Hematopoietic multipotent progenitor cell treated with erythropoietin and hydrocortisone succinate and interleukin-3 and kit ligand, for 6 days (in vitro differentiated cells): ENCODE measurements around the gene FKBP5.
"Not testable (repeated sequence)": the region's sequence is repeated elsewhere in the genome, so short reads cannot be mapped to it uniquely, and the experiment has no call there.

Experiments
- DNase-seq: peaks from one replicate; pipeline ENCODE4 v3.0.0-alpha.2; 2015

Gene FKBP5

DNA sequence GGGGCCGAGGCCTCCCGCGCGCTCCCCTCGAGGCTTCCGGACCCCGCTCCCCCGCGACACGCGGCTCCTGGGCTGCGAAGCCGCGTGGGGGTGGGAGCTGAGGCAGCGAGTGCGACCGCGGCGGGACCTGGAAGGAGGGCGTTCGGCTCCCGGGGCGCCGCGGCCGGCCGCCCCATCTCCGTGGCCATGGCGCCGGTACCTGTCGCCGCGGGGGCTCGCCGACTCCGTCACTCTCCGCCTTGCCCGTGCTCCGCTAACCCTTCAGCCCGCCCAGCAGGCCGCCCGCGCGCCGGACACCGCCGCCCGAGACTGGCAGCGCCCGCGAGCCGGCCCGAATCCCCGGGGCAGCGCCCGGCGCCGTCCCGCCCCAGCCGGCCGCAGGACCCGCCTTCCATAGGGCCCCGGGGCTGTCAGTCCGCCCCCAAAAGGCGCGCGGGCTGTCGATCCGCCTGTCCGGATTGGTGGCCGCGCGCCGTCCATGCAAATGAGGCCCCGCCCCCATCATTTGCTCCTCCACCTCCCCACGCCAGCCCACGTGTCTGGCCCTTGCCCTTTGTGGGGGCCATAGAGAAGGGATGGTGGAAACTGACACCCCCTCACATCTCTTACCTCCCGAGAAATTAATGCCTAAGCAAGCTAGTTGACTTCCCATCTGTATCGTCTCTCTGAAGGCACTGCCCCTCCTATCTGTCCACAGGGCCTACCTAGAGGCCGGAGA lies at the start of gene FKBP5:
Gene FKBP5, minus strand, starts transcription at position 311 of the 718 bp plus-strand sequence. CDS start 46,091 bp downstream, outside the sequence.
- peak; percentile 99 for DNase-seq

DNA sequence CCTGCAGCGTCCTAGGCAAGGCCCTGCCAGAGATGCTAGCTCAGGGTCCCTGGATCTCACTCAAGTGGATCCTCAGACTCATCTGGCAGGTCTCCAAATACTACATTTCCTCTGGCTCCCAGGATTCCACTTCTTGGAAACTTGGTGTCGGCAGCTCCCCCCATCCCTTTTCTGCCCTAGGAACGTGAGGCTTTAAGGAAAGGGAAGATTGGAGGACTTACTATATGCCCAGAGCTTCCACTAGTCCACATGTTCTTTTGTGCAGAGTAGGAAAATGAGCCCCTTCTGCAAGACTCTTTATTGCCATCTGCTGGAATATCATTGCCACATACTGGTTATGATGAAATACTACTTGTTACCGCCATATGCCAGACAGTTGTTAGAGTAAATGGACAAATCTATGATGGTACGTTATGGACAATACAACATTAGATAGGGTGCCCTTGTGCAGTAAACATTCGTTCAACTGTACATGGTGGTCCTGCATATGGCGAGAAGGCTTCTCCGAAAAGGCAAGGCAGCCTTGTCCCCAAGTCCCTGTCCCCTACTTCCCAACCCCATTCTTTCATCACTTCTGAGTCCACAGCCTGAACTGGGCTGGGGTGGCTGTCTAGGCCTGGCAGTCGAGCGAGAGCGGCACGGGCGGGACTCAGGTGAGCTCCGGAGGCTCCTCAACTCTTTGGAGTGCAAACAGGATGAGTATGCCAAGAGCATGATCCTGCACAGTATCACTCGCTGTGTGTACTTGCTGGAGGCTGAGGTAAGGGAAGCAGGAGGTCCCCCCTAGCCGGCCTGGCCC lies 48.9 kb upstream of the FKBP5 start:
- DNase-seq = peak; percentile 94

GRCh38 chr6:35736982-35737412 lies 48.3 kb upstream of the FKBP5 start, which contains the start of gene ARMC12:
Gene ARMC12, plus strand, starts transcription at chr6:35737032. Its CDS starts 77 bp downstream, at chr6:35737109.
- no peak for DNase-seq

DNA sequence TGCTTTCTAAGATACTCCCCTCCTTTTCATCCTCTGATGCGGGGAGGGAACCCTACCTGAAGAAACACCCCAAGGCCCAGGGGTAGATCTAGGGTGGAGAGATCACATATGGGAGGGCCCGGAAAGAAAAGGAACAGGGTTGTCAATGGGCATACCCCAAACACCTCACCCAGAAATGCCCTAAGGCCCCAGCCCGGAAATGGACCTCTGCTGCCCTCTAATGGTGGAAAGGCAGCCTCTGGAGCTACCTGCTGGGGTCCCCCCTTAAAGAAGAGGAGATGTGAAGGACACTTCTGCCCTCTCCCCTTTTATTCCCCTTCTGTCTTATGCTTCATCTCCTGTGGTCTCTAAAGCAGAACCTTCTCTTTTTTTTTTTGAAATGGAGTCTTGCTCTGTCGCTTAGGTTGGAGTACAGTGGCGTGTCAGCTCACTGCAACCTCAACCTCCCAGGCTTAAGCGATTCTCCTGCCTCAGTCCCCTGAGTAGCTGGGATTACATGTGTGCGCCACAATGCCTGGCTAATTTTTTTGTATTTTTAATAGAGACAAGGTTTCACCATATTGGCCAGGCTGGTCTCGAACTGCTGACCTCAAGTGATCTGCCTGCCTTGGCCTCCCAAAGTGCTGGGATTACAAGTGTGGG lies 47.7 kb upstream of the FKBP5 start:
- peak; percentile 88 for DNase-seq

DNA sequence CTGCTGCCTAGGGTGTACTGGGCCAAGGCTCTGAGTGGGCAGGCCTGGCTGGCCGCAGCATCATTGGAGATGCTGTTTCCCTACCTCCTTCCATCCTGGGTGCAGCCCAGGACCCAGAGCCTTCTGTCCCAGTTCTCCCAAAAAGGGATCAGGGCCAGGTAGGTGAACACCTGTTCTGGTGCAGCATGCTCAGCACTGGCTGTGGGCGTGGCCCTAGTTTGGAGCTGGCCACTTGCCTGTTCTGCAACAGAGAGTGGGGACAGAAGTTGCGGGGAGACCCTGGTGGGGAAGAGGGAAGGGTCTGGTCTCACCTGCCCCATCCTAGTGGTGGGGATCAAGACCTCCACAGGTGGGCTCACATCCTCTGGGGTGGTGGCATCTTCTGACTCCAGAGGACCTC lies 46.7 kb upstream of the FKBP5 start:
- no peak for DNase-seq

GRCh38 chr6:35734319-35734718 lies 45.6 kb upstream of the FKBP5 start:
- not testable (repeated sequence) for DNase-seq

- no peak for DNase-seq
These were observed 44.9 kb upstream of the FKBP5 start for GRCh38 chr6:35733633-35734032.

DNA sequence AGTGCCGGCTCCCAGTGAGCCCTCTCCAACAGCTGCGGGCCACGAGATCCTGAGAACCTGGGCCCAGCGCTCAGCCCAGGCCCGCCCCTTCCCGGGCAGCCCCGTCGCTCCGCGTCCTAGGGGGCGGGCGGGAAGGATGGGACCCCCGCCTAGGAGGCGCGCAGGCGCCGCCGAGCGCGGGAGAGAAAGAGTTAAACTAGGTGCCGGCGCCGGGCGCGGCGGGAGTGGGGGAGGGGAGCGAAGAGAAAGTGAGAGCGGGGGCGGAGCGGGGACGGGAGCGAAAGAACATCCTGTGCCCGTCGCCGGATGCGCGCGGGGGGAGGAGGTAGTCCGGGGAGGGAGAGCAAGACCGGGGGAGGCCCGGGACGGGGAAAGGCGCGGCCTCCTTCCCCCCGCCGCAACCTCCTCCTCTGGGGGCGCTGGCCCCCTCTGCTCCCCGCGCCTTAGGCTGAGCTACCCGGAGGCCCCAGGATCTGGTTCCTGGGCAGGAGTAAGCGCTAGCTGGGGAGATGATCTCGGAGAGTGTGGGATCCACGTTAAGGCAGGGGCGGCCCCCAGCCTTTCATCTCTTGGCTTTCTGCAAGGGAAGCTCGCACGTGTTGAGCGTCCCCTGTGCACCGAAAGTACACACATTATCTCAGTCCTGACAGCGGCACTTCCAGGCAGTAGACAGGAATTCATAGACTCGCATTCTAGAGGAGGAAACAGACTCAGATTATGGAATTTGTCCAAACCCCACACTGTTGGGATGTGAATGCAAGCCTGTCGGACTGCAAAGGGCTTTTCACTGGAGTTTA lies 43.2 kb upstream of the FKBP5 start:
- peak; percentile 97 for DNase-seq

DNA sequence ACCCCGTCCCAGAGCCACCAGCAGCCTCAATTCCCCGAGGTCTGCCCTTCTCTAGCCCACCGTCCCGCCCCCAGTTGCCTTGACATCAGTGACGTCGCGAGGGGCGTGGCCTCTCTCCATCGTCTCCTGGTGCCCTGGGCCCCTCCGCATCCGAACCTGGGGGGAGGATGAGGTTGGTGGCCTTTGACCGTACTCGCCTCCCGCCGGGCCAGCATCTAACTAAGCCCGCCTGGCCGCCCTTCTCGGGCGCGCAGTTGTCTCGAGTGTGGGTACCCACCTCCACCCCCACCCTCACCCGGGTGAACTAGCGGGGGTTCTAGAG lies 42.7 kb upstream of the FKBP5 start:
- DNase-seq = peak; percentile 97

GRCh38 chr6:35730745-35731413 lies 42.2 kb upstream of the FKBP5 start:
- peak; percentile 49 for DNase-seq

DNA sequence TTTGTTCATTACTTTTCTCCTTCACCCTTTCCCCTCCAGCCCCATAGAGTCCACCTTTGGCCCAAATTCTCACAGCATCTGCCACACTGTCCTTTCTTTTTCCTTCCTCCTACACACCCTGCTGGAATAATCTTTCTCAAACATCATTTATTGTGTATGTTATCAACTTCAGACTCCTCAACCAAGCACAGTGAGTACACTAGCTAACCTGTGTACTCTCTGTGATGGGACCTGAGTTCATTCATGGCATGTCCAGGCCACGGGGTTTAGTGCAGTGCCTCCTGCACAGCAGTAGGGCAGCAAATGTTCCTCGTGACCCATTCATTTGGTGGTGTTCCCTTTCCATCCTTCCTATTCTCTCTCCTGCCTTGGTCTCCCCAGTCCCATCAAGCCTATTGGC lies 41.0 kb upstream of the FKBP5 start:
- peak; percentile 55 for DNase-seq

DNA sequence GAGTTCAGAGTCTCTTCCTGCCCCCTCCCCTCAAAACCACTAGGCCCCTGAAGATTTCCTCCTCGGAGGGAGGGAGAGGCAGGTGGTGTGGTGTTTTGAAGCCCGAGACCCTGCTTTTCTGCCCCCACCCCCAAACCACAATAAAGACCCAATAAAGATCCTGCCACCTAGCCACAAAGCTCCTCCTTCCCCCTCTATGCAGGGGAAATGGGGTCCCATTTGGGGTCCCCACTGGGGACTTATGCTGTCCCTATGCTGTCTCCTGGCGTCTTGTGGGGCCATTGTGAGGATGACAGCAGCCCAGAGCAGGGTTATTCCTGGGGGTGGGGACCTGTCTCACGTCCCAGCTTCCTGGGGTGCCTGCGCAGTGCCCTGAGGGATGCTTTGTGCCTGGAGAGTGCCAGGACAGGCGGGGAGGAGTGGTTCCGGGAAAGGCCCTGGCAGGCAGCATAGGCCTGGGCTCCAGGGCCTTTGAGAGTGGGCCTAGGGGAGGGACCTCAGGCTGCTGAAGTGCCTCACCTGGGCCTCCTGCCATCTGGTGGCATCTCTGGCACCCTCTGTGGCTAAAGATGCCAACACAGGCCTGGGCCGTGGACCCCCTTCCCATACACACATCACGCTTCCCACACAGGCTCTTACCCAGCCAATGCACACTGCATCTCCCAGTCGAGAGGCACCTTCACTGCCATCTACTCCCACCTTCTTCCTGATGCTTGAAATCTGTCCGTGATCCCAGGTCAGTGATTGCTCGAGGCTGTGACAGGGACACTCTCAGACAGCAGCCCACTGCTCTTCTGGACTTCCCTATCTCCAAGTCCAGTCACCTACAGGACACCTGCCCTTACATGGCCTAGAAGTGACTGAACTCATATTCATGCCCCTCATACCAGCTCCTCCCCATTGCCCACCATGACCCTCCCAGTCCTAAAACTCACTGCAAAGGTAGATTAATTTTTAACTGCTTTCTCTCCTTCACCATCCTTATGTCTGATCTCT lies 40.3 kb upstream of the FKBP5 start:
- peak; percentile 74 for DNase-seq

DNA sequence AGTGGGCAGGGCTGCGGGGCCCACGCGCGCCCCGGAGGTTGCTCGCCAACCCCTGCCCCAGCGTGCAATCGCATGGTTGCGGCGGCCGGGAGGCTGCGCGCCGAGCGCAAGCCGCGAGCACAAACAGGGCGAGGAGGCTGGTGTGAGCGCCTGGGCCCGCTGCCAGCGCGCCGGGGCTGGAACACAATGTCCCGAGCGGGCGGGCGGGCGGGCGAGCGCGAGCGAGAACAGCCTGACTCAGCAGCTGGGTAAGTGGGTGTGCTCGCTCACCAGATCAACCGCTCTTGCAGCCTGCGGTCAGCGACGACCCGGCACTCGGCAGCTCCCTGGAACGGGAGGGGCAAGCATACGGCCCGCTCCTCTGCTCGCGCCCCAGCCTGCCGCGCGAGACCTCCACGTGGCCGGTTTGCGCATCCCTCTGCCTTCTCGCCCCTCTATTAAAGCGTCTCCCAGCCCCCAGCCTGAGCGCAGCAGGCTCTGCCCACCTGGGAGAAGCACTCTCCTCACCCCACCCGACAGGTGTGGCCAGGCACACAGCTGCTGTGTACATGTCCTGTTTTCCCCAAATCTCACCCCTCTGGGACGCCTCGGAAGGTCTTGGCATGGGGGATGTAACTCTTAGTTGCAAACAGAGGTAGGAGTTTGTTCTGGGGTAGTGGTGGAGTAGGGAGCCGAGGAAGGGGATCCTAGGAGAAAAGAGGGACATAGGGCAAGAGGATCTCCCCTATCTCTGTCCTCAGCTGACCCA lies 39.4 kb upstream of the FKBP5 start:
- DNase-seq = peak; percentile 98

GRCh38 chr6:35727231-35727934 lies 38.7 kb upstream of the FKBP5 start:
- DNase-seq = peak; percentile 87

GRCh38 chr6:35725721-35726438 lies 37.2 kb upstream of the FKBP5 start:
- DNase-seq = peak; percentile 85

GRCh38 chr6:35725081-35725708 lies 36.5 kb upstream of the FKBP5 start:
- no peak for DNase-seq

DNA sequence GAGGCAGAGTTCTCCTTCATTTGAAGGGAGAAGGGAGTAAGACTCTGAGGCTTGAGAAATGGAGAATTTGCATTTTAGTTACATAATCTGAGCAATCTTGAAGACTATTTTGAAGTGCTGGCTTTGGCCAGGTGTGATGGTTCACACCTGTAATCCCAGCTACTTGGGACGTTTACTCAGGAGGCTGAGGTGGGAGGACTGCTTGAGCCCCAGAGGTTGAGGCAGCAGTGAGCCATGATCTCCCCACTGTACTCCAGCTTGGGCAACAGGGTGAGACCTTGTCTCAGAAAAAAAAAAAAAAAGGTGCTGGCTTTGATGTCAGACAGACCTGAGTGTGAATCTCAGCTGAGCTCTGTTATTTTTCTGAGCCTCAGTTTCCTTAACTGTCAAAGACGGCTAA lies 35.8 kb upstream of the FKBP5 start:
- DNase-seq = no peak

DNA sequence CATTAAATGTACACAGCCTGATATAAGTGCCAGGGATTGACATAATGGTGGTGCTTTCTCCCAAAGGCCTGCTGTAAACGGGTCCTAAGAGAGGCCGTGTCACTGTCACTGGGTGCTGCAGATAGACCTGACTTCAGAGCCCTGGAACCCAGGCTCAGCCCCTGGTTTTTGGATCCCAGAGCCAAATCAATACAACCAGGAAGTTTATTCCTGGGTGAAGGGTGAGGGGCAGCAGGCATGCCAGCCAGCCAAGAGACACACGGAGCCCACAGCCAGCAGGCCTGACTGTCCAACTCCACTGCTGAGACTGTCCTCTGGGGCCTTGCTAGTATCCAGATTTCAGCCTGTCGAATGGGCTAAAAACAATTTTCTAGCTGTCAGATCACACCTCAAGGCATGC lies 35.3 kb upstream of the FKBP5 start:
- DNase-seq = no peak
